ENCODE data around the gene HSP90B1.

Gene HSP90B1

DNA sequence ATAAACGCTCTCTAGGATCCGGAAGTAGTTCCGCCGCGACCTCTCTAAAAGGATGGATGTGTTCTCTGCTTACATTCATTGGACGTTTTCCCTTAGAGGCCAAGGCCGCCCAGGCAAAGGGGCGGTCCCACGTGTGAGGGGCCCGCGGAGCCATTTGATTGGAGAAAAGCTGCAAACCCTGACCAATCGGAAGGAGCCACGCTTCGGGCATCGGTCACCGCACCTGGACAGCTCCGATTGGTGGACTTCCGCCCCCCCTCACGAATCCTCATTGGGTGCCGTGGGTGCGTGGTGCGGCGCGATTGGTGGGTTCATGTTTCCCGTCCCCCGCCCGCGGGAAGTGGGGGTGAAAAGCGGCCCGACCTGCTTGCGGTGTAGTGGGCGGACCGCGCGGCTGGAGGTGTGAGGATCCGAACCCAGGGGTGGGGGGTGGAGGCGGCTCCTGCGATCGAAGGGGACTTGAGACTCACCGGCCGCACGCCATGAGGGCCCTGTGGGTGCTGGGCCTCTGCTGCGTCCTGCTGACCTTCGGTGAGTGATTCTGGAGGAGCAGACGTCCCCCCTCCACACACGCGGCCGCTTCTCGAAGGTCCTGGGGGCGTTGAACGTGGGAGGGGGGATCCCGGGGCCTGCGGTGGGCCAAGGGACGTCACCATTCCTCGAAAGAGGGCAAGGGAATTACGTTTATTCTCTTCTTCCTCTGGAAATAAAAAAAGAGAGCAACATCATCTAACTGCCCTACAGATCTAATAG, at the start of gene HSP90B1:
TSS of gene HSP90B1 (plus strand) at position 377 of the 753 bp plus-strand sequence. CDS start at position 483, 106 bp downstream.
- TF ChIP-seq, protein P1, sequence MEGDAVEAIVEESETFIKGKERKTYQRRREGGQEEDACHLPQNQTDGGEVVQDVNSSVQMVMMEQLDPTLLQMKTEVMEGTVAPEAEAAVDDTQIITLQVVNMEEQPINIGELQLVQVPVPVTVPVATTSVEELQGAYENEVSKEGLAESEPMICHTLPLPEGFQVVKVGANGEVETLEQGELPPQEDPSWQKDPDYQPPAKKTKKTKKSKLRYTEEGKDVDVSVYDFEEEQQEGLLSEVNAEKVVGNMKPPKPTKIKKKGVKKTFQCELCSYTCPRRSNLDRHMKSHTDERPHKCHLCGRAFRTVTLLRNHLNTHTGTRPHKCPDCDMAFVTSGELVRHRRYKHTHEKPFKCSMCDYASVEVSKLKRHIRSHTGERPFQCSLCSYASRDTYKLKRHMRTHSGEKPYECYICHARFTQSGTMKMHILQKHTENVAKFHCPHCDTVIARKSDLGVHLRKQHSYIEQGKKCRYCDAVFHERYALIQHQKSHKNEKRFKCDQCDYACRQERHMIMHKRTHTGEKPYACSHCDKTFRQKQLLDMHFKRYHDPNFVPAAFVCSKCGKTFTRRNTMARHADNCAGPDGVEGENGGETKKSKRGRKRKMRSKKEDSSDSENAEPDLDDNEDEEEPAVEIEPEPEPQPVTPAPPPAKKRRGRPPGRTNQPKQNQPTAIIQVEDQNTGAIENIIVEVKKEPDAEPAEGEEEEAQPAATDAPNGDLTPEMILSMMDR (conservative IDR thresholded peaks at IDR 0.05; ENCODE audit: low read depth, low read length) = no peak
- peak; percentile 100 for DNase-seq (ENCODE audit: low read depth)
- peak within 1 kb of the TSS; percentile 93 for H3K4me3 ChIP-seq (ENCODE audit: low read depth, low read length)

DNA sequence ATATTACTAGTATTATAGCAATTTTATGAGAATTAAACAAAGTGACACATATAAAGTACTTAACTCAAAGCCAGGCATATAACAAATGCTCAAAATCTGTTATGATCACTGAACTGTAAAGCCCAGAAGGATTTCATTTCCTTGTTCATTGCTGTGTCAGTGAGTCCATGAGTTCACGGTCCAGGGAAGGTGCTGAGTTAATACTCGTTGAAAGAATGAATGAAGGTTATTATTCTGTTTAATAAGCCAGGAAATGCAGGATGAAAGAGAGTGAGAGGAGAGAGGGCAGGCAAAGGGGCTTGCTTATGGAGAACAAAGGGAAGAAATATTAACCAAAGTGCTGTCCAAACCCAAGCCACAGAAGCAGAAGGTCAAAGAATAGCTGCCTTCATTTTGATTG, 48.9 kb upstream of the HSP90B1 start:
- DNase-seq (ENCODE audit: low read depth) = no peak
- H3K4me3 ChIP-seq (ENCODE audit: low read depth, low read length) = no peak overlapping the region
- TF ChIP-seq, protein P1 (conservative IDR thresholded peaks at IDR 0.05; ENCODE audit: low read depth, low read length) = no peak

- no peak overlapping the region for H3K4me3 ChIP-seq (ENCODE audit: low read depth, low read length)
- TF ChIP-seq, protein P1 (conservative IDR thresholded peaks at IDR 0.05; ENCODE audit: low read depth, low read length) = no peak
- no peak for DNase-seq (ENCODE audit: low read depth)
Measured at GRCh38 chr12:103882861-103883596, 47.2 kb upstream of the HSP90B1 start.

DNA sequence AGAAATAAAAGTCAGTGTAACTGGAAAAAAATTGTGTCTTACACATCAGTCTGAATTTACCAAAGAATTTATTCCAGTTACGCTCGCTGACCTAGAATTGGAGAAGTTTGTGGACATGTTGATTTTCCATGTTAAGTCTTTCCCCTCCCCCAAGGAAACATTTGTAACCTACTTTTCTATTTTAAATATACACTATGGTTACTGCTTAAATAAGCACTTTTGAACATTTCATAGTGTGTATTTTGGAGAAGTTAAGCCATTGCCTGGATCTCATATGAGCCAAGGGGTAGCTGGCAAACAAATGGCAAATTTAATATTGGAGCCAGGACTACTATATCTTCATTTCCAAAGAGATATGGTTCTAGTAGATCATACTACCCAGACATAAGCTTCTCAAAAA, 46.3 kb upstream of the HSP90B1 start:
- no peak overlapping the region for H3K4me3 ChIP-seq (ENCODE audit: low read depth, low read length)
- TF ChIP-seq, protein P1 (conservative IDR thresholded peaks at IDR 0.05; ENCODE audit: low read depth, low read length) = no peak
- no peak for DNase-seq (ENCODE audit: low read depth)

DNA sequence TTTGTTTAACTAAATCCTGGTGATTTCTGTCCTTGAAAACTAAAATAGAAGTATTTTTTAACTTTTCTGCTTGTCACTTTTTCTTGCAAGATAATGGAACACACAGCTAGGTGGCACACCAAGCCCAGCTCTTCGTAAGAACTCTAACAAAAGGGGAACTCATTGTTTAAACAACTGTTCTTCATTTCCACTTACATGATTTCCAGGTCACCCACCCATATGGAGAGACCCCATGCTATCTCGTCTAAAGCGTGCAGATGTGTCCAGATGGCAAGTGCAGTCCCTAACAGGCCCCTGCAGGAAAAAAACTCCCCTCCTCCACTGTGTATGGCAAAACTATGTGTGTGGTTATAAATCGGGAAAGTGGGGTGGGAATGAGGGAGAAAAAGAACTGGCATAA, 45.9 kb upstream of the HSP90B1 start:
- peak; percentile 89 for DNase-seq (ENCODE audit: low read depth)
- H3K4me3 ChIP-seq (ENCODE audit: low read depth, low read length) = no peak overlapping the region
- TF ChIP-seq, protein P1 (conservative IDR thresholded peaks at IDR 0.05; ENCODE audit: low read depth, low read length) = peak; percentile 76

GRCh38 chr12:103886195-103886797, 43.9 kb upstream of the HSP90B1 start:
- no peak overlapping the region for H3K4me3 ChIP-seq (ENCODE audit: low read depth, low read length)
- DNase-seq (ENCODE audit: low read depth) = no peak
- TF ChIP-seq, protein P1 (conservative IDR thresholded peaks at IDR 0.05; ENCODE audit: low read depth, low read length) = no peak
